DND-41 (cell line): ENCODE data around the gene NBAS.

Experiments
- EZH2 ChIP-seq: IDR thresholded peaks from 3 replicates; pipeline ENCODE4 v1.6.1; 2012; ENCODE audit warnings: borderline replicate concordance, low read depth, mild to moderate bottlenecking, moderate library complexity, low read length, inconsistent platforms; ENCODE audit not compliant: severe bottlenecking
- TF ChIP-seq, protein P1 (sequence below): IDR thresholded peaks from 2 replicates; pipeline ENCODE4 v1.5.1; 2012; ENCODE audit warnings: borderline replicate concordance, low read length, moderate library complexity, mild to moderate bottlenecking; ENCODE audit not compliant: poor library complexity, severe bottlenecking; ENCODE audit errors: extremely low read depth

DNA sequence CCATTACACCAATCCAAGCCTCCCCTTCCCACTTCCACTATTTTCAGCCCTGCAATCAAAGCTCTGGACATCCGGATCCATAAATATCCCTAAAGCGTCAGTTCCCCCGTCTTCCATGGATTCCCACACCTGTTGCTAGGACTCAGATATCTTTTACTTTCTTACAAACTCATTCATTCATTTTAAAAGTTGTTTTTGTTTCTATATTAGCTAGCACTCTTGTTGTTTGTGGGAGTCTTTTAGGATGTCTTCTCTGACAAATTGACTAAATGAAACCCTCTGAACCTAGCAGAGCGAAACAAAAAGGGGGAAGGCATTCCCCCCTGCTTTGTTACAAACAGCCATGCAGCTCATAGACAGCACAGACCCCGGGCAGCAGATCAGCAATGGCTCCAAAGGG lies 9.0 kb upstream of the NBAS start:
- no peak for TF ChIP-seq EZH2
- TF ChIP-seq, protein P1, sequence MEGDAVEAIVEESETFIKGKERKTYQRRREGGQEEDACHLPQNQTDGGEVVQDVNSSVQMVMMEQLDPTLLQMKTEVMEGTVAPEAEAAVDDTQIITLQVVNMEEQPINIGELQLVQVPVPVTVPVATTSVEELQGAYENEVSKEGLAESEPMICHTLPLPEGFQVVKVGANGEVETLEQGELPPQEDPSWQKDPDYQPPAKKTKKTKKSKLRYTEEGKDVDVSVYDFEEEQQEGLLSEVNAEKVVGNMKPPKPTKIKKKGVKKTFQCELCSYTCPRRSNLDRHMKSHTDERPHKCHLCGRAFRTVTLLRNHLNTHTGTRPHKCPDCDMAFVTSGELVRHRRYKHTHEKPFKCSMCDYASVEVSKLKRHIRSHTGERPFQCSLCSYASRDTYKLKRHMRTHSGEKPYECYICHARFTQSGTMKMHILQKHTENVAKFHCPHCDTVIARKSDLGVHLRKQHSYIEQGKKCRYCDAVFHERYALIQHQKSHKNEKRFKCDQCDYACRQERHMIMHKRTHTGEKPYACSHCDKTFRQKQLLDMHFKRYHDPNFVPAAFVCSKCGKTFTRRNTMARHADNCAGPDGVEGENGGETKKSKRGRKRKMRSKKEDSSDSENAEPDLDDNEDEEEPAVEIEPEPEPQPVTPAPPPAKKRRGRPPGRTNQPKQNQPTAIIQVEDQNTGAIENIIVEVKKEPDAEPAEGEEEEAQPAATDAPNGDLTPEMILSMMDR = no peak
